ENCODE data around the gene OR12D3. TPM values are rescaled to one million over a fixed set of nuclear protein-coding genes. Genes with fewer than 3 reads are reported as not detected.

OR12D3 gene
- polyA plus RNA-seq, 2 of the 4 experiments (the other 2 are of a cell fraction) = not detected

- no peak for ATAC-seq
- Histone ChIP-seq H3K27ac (no peak overlapping the region), H3K9me3 (no peaks in the 10 kb centered on the region), H3K4me2 (no peak overlapping the region), H3K4me3 (no peak overlapping the region), H3K4me1 (no peaks in the 10 kb centered on the region)
- DNase-seq (ENCODE audit: low read depth in 1 of 2, low spot score in 1 of 2) = no peak
- POLR2A ChIA-PET = no interaction called here
- CTCF ChIA-PET = no interaction called here
- FAIRE-seq = no peak
- WGBS (ENCODE audit: missing lambda C conversion rate) = 1% methylated on average over 4 of the region's 4 CpGs
- TF ChIP-seq JUNB (IDR thresholded peaks at IDR 0.05) (no peak), E2F6 (IDR thresholded peaks at IDR 0.05; ENCODE audit: borderline replicate concordance, low read depth) (no peak), HES2 (IDR thresholded peaks at IDR 0.05) (no peak), REST (IDR thresholded peaks at IDR 0.05) (no peak), CHD2 (IDR thresholded peaks at IDR 0.05; ENCODE audit: low read length, partially characterized antibody) (no peak), HOXB13 (CRISPR knock-in tag; IDR thresholded peaks at IDR 0.05; ENCODE audit: low read depth) (no peak), ZNF302 (CRISPR knock-in tag; IDR thresholded peaks at IDR 0.05) (no peak), HDAC2 (IDR thresholded peaks at IDR 0.05) (no peak), RFX5 (IDR thresholded peaks at IDR 0.05) (no peak), BHLHE40 (IDR thresholded peaks at IDR 0.05; ENCODE audit: low read depth, low read length) (no peak), ZFP36 (IDR thresholded peaks at IDR 0.05; ENCODE audit: borderline replicate concordance, partially characterized antibody) (no peak), HOXB5 (CRISPR knock-in tag; IDR thresholded peaks at IDR 0.05) (no peak), NPAS2 (CRISPR knock-in tag; IDR thresholded peaks at IDR 0.05; ENCODE audit: borderline replicate concordance) (no peak), ESRRA (IDR thresholded peaks at IDR 0.05; ENCODE audit: borderline replicate concordance, low read length) (no peak), CBX8 (IDR thresholded peaks at IDR 0.05) (no peak), MAFK (IDR thresholded peaks at IDR 0.05; ENCODE audit: partially characterized antibody) (no peak), EP300 (IDR thresholded peaks at IDR 0.05) (no peak), SREBF2 (IDR thresholded peaks at IDR 0.05) (no peak)
These were observed 49.3 kb downstream of the OR12D3 start for GRCh38 chr6:29325777-29326176.

Other genes starting within 250 kb of the OR12D3 start
- gene OR2J2, start 204.4 kb downstream of the OR12D3 start, polyA plus RNA-seq (2011; rRNA removed) = not detected in 2 replicates
- not detected in 3 replicates for gene OR2J2, start 204.4 kb downstream of the OR12D3 start, polyA plus RNA-seq (2017; fragmentation: RNase III; extraction: RNeasy Plus Mini Kit Qiagen cat#74134 plus additional on column Dnase treatment)
- not detected in 2 replicates for gene OR14J1, start 73.6 kb downstream of the OR12D3 start, polyA plus RNA-seq (2011; rRNA removed)
- gene OR14J1, start 73.6 kb downstream of the OR12D3 start, polyA plus RNA-seq (2017; fragmentation: RNase III; extraction: RNeasy Plus Mini Kit Qiagen cat#74134 plus additional on column Dnase treatment) = not detected in 3 replicates
- not detected in 2 replicates for gene OR5V1, start 6.4 kb downstream of the OR12D3 start, polyA plus RNA-seq (2011; rRNA removed)
- gene OR5V1, start 6.4 kb downstream of the OR12D3 start, polyA plus RNA-seq (2017; fragmentation: RNase III; extraction: RNeasy Plus Mini Kit Qiagen cat#74134 plus additional on column Dnase treatment) = not detected in 3 replicates
- gene OR12D2, start 20.3 kb upstream of the OR12D3 start, polyA plus RNA-seq (2011; rRNA removed) = not detected in 2 replicates
- gene OR12D2, start 20.3 kb upstream of the OR12D3 start, polyA plus RNA-seq (2017; fragmentation: RNase III; extraction: RNeasy Plus Mini Kit Qiagen cat#74134 plus additional on column Dnase treatment) = not detected in 3 replicates
- gene OR12D1, start 39.6 kb upstream of the OR12D3 start, polyA plus RNA-seq (2011; rRNA removed) = not detected in 2 replicates
- not detected in 3 replicates for gene OR12D1, start 39.6 kb upstream of the OR12D3 start, polyA plus RNA-seq (2017; fragmentation: RNase III; extraction: RNeasy Plus Mini Kit Qiagen cat#74134 plus additional on column Dnase treatment)
- gene OR10C1, start 64.0 kb upstream of the OR12D3 start, polyA plus RNA-seq (2011; rRNA removed) = not detected in 2 replicates
- gene OR10C1, start 64.0 kb upstream of the OR12D3 start, polyA plus RNA-seq (2017; fragmentation: RNase III; extraction: RNeasy Plus Mini Kit Qiagen cat#74134 plus additional on column Dnase treatment) = not detected in 3 replicates
- gene OR11A1, start 81.8 kb upstream of the OR12D3 start, polyA plus RNA-seq (2011; rRNA removed) = not detected in 2 replicates
- not detected in 3 replicates for gene OR11A1, start 81.8 kb upstream of the OR12D3 start, polyA plus RNA-seq (2017; fragmentation: RNase III; extraction: RNeasy Plus Mini Kit Qiagen cat#74134 plus additional on column Dnase treatment)
- gene OR2H1, start 81.9 kb upstream of the OR12D3 start, polyA plus RNA-seq (2011; rRNA removed) = not detected in 2 replicates
- not detected in 3 replicates for gene OR2H1, start 81.9 kb upstream of the OR12D3 start, polyA plus RNA-seq (2017; fragmentation: RNase III; extraction: RNeasy Plus Mini Kit Qiagen cat#74134 plus additional on column Dnase treatment)
- not detected in 2 replicates for gene MAS1L, start 112.7 kb upstream of the OR12D3 start, polyA plus RNA-seq (2011; rRNA removed)
- not detected in 3 replicates for gene MAS1L, start 112.7 kb upstream of the OR12D3 start, polyA plus RNA-seq (2017; fragmentation: RNase III; extraction: RNeasy Plus Mini Kit Qiagen cat#74134 plus additional on column Dnase treatment)
- gene UBD, start 184.4 kb upstream of the OR12D3 start, polyA plus RNA-seq (2011; rRNA removed) = 0.19 and 0.30 TPM in 2 replicates
- 0.41 to 1.2 TPM (median 0.69 TPM) in 3 replicates for gene UBD, start 184.4 kb upstream of the OR12D3 start, polyA plus RNA-seq (2017; fragmentation: RNase III; extraction: RNeasy Plus Mini Kit Qiagen cat#74134 plus additional on column Dnase treatment)
- gene OR2H2, start 209.8 kb upstream of the OR12D3 start, polyA plus RNA-seq (2011; rRNA removed) = not detected in 2 replicates
- not detected in 3 replicates for gene OR2H2, start 209.8 kb upstream of the OR12D3 start, polyA plus RNA-seq (2017; fragmentation: RNase III; extraction: RNeasy Plus Mini Kit Qiagen cat#74134 plus additional on column Dnase treatment)

Data from A549 (cell line).